SU-DHL-6 (cell line): ENCODE measurements around the gene OXNAD1.

Source experiments
- CTCF ChIP-seq: fragments of 200-600 bp; sonication (generic); IDR thresholded peaks from one replicate; pipeline ENCODE4 v1.5.1; 2017; ENCODE audit warnings: antibody characterized with exemption, mild to moderate bottlenecking, low read length, moderate library complexity; ENCODE audit not compliant: insufficient read depth, poor library complexity, severe bottlenecking
- EZH2phosphoT487 ChIP-seq: fragments of 200-600 bp; sonication (generic), shearing (Covaris generic); conservative IDR thresholded peaks from 2 replicates; pipeline ENCODE4 v1.6.1; 2018; ENCODE audit warnings: mild to moderate bottlenecking, antibody characterized with exemption, low read length, moderate library complexity, mixed read lengths

- TF ChIP-seq CTCF (no peak), EZH2phosphoT487 (no peak)
Observed at GRCh38 chr3:16330351-16330750, 65.3 kb downstream of the OXNAD1 start.
